Upper lobe of left lung (tissue), 4 donors: ENCODE data around the gene NAT8L.

Experiments used
- EP300 ChIP-seq, 4 donors: sonication (generic); formaldehyde crosslinking; IDR thresholded peaks; one replicate each; pipeline ENCODE4 v1.5.1; 2017; ENCODE audit warnings: antibody characterized with exemption in 4 of 4, control low read depth in 2 of 4
- POLR2A ChIP-seq, 4 donors: fragments of 450-650 bp; IDR thresholded peaks; one replicate each; pipeline ENCODE4 v1.5.1; 2016 to 2017; ENCODE audit warnings: antibody characterized with exemption in 4 of 4, mild to moderate bottlenecking in 2 of 4
- TF ChIP-seq, protein P1 (sequence below), 6 experiments: fragments of 450-650 bp in 4 of 6; fragments of 200-600 bp in 2 of 6; sonication (generic) in 2 of 6; IDR thresholded peaks; one replicate each; pipeline ENCODE4 v1.5.1; 2016 to 2019; ENCODE audit warnings: antibody characterized with exemption in 6 of 6

DNA sequence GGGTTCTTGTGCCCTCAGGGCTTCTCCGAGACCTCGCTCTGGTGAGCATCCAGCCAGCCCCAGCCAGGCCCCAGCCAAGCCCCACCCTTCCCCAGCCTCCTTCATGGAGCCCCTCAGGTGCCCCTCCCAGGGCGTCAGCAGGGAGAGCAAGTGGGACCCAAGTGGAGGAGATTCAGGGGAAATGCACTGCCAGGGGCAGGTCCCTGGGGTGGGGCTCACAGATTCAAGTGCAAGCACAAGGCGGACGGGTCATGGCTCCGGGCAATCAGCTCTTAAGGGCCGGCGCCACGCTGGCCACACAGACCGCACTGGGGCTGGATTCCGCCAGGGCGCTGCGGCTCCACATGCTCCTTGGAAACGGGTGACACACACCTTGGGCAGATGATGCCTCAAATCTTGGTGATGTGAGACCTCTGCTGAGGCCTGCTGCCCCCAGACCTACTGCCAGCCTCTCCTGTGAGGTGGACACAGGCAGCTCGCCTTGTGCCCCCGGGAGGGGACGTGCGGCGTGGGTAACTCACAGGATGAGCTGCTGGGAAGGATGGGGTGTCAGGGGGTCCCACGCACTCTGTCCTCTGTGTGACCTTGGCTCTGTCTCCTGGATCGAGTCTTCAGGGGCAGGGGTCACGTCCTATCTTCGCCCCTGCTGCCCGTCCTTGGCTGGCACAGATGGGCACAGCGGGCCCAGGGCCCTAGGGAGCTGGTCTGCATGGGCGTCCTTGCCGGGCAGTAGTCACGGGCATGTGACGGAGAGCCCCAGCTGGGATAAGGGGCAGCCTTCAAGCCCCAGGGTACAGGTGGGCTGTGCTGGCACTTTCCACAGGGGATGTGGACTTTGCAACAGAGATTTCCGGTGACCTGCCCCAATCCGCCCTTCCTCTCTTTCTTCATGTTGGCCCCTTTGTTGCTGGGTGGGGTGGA lies 17.1 kb downstream of the NAT8L start:
- TF ChIP-seq POLR2A (IDR thresholded peaks at IDR 0.05): no peak
- TF ChIP-seq, protein P1, sequence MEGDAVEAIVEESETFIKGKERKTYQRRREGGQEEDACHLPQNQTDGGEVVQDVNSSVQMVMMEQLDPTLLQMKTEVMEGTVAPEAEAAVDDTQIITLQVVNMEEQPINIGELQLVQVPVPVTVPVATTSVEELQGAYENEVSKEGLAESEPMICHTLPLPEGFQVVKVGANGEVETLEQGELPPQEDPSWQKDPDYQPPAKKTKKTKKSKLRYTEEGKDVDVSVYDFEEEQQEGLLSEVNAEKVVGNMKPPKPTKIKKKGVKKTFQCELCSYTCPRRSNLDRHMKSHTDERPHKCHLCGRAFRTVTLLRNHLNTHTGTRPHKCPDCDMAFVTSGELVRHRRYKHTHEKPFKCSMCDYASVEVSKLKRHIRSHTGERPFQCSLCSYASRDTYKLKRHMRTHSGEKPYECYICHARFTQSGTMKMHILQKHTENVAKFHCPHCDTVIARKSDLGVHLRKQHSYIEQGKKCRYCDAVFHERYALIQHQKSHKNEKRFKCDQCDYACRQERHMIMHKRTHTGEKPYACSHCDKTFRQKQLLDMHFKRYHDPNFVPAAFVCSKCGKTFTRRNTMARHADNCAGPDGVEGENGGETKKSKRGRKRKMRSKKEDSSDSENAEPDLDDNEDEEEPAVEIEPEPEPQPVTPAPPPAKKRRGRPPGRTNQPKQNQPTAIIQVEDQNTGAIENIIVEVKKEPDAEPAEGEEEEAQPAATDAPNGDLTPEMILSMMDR (IDR thresholded peaks at IDR 0.05): no peak
- TF ChIP-seq EP300 (IDR thresholded peaks at IDR 0.05): no peak
